ENCODE data around the gene MIPEP.

The MIPEP gene

GRCh38 chr13:23811366-23812062, 77.7 kb downstream of the MIPEP start:
- DNase-seq (ENCODE audit: low read depth in 1 of 2, low spot score in 1 of 2) = no peak

GRCh38 chr13:23810685-23811240, 78.4 kb downstream of the MIPEP start:
- no peak for DNase-seq (ENCODE audit: low read depth in 1 of 2, low spot score in 1 of 2)

GRCh38 chr13:23808803-23809202, 80.4 kb downstream of the MIPEP start:
- no peak for DNase-seq (ENCODE audit: low read depth in 1 of 2, low spot score in 1 of 2)

GRCh38 chr13:23806874-23807526, 82.2 kb downstream of the MIPEP start:
- no peak for DNase-seq (ENCODE audit: low read depth in 1 of 2, low spot score in 1 of 2)

- DNase-seq (ENCODE audit: low read depth in 1 of 2, low spot score in 1 of 2) = no peak
Measured at GRCh38 chr13:23805821-23806220, 83.4 kb downstream of the MIPEP start.

- DNase-seq (ENCODE audit: low read depth in 1 of 2, low spot score in 1 of 2) = no peak
Measured at GRCh38 chr13:23805122-23805521, 84.1 kb downstream of the MIPEP start.

GRCh38 chr13:23804166-23804565, 85.0 kb downstream of the MIPEP start:
- no peak for DNase-seq (ENCODE audit: low read depth in 1 of 2, low spot score in 1 of 2)

- DNase-seq (ENCODE audit: low read depth in 1 of 2, low spot score in 1 of 2) = no peak
Measured at GRCh38 chr13:23801141-23801540, 88.1 kb downstream of the MIPEP start.

GRCh38 chr13:23799945-23800344, 89.3 kb downstream of the MIPEP start:
- DNase-seq (ENCODE audit: low read depth in 1 of 2, low spot score in 1 of 2) = no peak

- no peak for DNase-seq (ENCODE audit: low read depth in 1 of 2, low spot score in 1 of 2)
Measured at GRCh38 chr13:23797276-23797903, 91.8 kb downstream of the MIPEP start.

GRCh38 chr13:23796551-23796950, 92.6 kb downstream of the MIPEP start:
- DNase-seq (ENCODE audit: low read depth in 1 of 2, low spot score in 1 of 2) = no peak

GRCh38 chr13:23794267-23795161, 94.7 kb downstream of the MIPEP start:
- no peak for DNase-seq (ENCODE audit: low read depth in 1 of 2, low spot score in 1 of 2)

- DNase-seq (ENCODE audit: low read depth in 1 of 2, low spot score in 1 of 2) = no peak
Measured at GRCh38 chr13:23793711-23794110, 95.5 kb downstream of the MIPEP start.

GRCh38 chr13:23792680-23793079, 96.5 kb downstream of the MIPEP start:
- DNase-seq (ENCODE audit: low read depth in 1 of 2, low spot score in 1 of 2) = no peak

GRCh38 chr13:23790577-23791170, 98.5 kb downstream of the MIPEP start:
- DNase-seq (ENCODE audit: low read depth in 1 of 2, low spot score in 1 of 2) = no peak

GRCh38 chr13:23789576-23790346, 99.4 kb downstream of the MIPEP start:
- no peak for DNase-seq (ENCODE audit: low read depth in 1 of 2, low spot score in 1 of 2)

- no peak for DNase-seq (ENCODE audit: low read depth in 1 of 2, low spot score in 1 of 2)
Measured at GRCh38 chr13:23788459-23788858, 100.7 kb downstream of the MIPEP start.

GRCh38 chr13:23787464-23787863, 101.7 kb downstream of the MIPEP start:
- no peak for DNase-seq (ENCODE audit: low read depth in 1 of 2, low spot score in 1 of 2)

- no peak for DNase-seq (ENCODE audit: low read depth in 1 of 2, low spot score in 1 of 2)
Measured at GRCh38 chr13:23786607-23787006, 102.6 kb downstream of the MIPEP start.

- DNase-seq (ENCODE audit: low read depth in 1 of 2, low spot score in 1 of 2) = no peak
Measured at GRCh38 chr13:23778879-23779278, 110.3 kb downstream of the MIPEP start.
